ENCODE measurements around the gene GNA12.

The GNA12 gene

GRCh38 chr7:2844153-2845033, at the start of gene GNA12:
Gene GNA12 (minus strand): TSS chr7:2844308. CDS start chr7:2844161, 147 bp downstream.
- H3K4me3 ChIP-seq (ENCODE audit: control insufficient read depth, low read depth, low read length): peak within 1 kb of the TSS; percentile 59
- DNase-seq (ENCODE audit: low read depth): peak; percentile 97
- TF ChIP-seq CTCF (conservative IDR thresholded peaks at IDR 0.05; ENCODE audit: control insufficient read depth, insufficient read depth, low read depth, low read length): no peak

GRCh38 chr7:2893411-2893861, 49.3 kb upstream of the GNA12 start:
- DNase-seq (ENCODE audit: low read depth): no peak
- no peak for TF ChIP-seq CTCF (conservative IDR thresholded peaks at IDR 0.05; ENCODE audit: control insufficient read depth, insufficient read depth, low read depth, low read length)
- no peak overlapping the region for H3K4me3 ChIP-seq (ENCODE audit: control insufficient read depth, low read depth, low read length)

- H3K4me3 ChIP-seq (ENCODE audit: control insufficient read depth, low read depth, low read length): no peak overlapping the region
- TF ChIP-seq CTCF (conservative IDR thresholded peaks at IDR 0.05; ENCODE audit: control insufficient read depth, insufficient read depth, low read depth, low read length): no peak
- DNase-seq (ENCODE audit: low read depth): no peak
These were observed 48.4 kb upstream of the GNA12 start for GRCh38 chr7:2892549-2892948.

GRCh38 chr7:2887816-2888215, 43.7 kb upstream of the GNA12 start:
- no peak overlapping the region for H3K4me3 ChIP-seq (ENCODE audit: control insufficient read depth, low read depth, low read length)
- no peak for DNase-seq (ENCODE audit: low read depth)
- no peak for TF ChIP-seq CTCF (conservative IDR thresholded peaks at IDR 0.05; ENCODE audit: control insufficient read depth, insufficient read depth, low read depth, low read length)

GRCh38 chr7:2886900-2887299, 42.8 kb upstream of the GNA12 start:
- H3K4me3 ChIP-seq (ENCODE audit: control insufficient read depth, low read depth, low read length): no peak overlapping the region
- peak; percentile 93 for TF ChIP-seq CTCF (conservative IDR thresholded peaks at IDR 0.05; ENCODE audit: control insufficient read depth, insufficient read depth, low read depth, low read length)
- DNase-seq (ENCODE audit: low read depth): peak; percentile 84

- no peak for TF ChIP-seq CTCF (conservative IDR thresholded peaks at IDR 0.05; ENCODE audit: control insufficient read depth, insufficient read depth, low read depth, low read length)
- no peak overlapping the region for H3K4me3 ChIP-seq (ENCODE audit: control insufficient read depth, low read depth, low read length)
- no peak for DNase-seq (ENCODE audit: low read depth)
These were observed 42.3 kb upstream of the GNA12 start for GRCh38 chr7:2886391-2886790.

Data from fibroblast of mammary gland (primary cell).